OCI-LY3 (cell line): ENCODE results near the gene GLI2.

Source experiments
- H2AFZ ChIP-seq: fragments of 200-600, 300-600 bp; shearing (Covaris generic); 2 replicates; pipeline ENCODE4 v1.6.0; 2014; ENCODE audit warnings: antibody characterized with exemption, low read depth, low read length
- H3K27ac ChIP-seq: fragments of 200-600, 300-600 bp; sonication (generic); 2 replicates; pipeline ENCODE4 v1.5.1; 2014; ENCODE audit warnings: mild to moderate bottlenecking, low read length, moderate library complexity, mixed read lengths
- H3K27me3 ChIP-seq: fragments of 200-600, 300-600 bp; sonication (generic); 2 replicates; pipeline ENCODE4 v1.6.1; 2014; ENCODE audit warnings: low read depth, low read length, mixed read lengths
- H3K36me3 ChIP-seq: fragments of 200-600, 300-600 bp; sonication (generic); replicated peaks from 2 replicates; pipeline ENCODE3; 2014; ENCODE audit warnings: low read depth, low read length, mixed read lengths
- H3K4me1 ChIP-seq: fragments of 300-600, 200-600 bp; sonication (generic); 2 replicates; pipeline ENCODE4 v1.6.1; 2014; ENCODE audit warnings: low read length, mixed read lengths
- H3K4me2 ChIP-seq: fragments of 200-600, 300-600 bp; sonication (generic); 2 replicates; pipeline ENCODE4 v1.6.1; 2014; ENCODE audit warnings: low read length, mixed read lengths
- H3K4me3 ChIP-seq: fragments of 300-600, 200-600 bp; sonication (generic); 2 replicates; pipeline ENCODE4 v1.5.1; 2014; ENCODE audit warnings: antibody characterized with exemption, mild to moderate bottlenecking, low read length, moderate library complexity
- H3K79me2 ChIP-seq: fragments of 300-600, 200-600 bp; shearing (Covaris generic); 2 replicates; pipeline ENCODE4 v1.6.1; 2014; ENCODE audit warnings: mild to moderate bottlenecking, low read length, mixed read lengths
- H3K9ac ChIP-seq: fragments of 300-600, 200-600 bp; shearing (Covaris generic); 2 replicates; pipeline ENCODE4 v1.6.0; 2014; ENCODE audit warnings: mild to moderate bottlenecking, low read length, moderate library complexity
- H3K9me3 ChIP-seq: fragments of 200-600, 300-600 bp; shearing (Covaris generic); 2 replicates; pipeline ENCODE4 v1.6.1; 2014; ENCODE audit warnings: low read length, mixed read lengths; ENCODE audit not compliant: insufficient read depth
- H4K20me1 ChIP-seq: fragments of 200-600, 300-600 bp; sonication (generic); 2 replicates; pipeline ENCODE4 v1.6.1; 2016; ENCODE audit warnings: low read length, mixed read lengths; ENCODE audit not compliant: insufficient read depth
- CTCF ChIP-seq: fragments of 200-600, 300-600 bp; sonication (generic); IDR thresholded peaks from 2 replicates; pipeline ENCODE4 v1.5.1; 2014; ENCODE audit warnings: antibody characterized with exemption, low read length, low read depth
- EZH2phosphoT487 ChIP-seq: fragments of 200-600 bp; shearing (Covaris generic); IDR thresholded peaks from 2 replicates; pipeline ENCODE4 v1.6.1; 2018; ENCODE audit warnings: antibody characterized with exemption, mixed run types, low read depth

The GLI2 gene

GRCh38 chr2:120739438-120740090, 3.9 kb downstream of the GLI2 start:
- TF ChIP-seq CTCF (no peak), EZH2phosphoT487 (no peak)
- H3K9me3 ChIP-seq: no peaks in the 10 kb centered on the region
- no peak overlapping the region for H3K27ac ChIP-seq
- H2AFZ ChIP-seq: no peak overlapping the region
- H3K4me2 ChIP-seq: no peak overlapping the region
- H3K9ac ChIP-seq: no peak overlapping the region
- H3K4me3 ChIP-seq: no peak overlapping the region
- H4K20me1 ChIP-seq: no peaks in the 10 kb centered on the region
- H3K79me2 ChIP-seq: no peaks in the 10 kb centered on the region
- H3K4me1 ChIP-seq: no peaks in the 10 kb centered on the region
- H3K27me3 ChIP-seq: peaks cover 17% of the 10 kb centered on the region
- no peaks in the 10 kb centered on the region for H3K36me3 ChIP-seq

- Histone ChIP-seq H3K36me3 (no peaks in the 10 kb centered on the region), H3K4me3 (no peak overlapping the region)
Measured at GRCh38 chr2:120740375-120740764, 4.7 kb downstream of the GLI2 start.

GRCh38 chr2:120740765-120741524, 5.3 kb downstream of the GLI2 start:
- no peak overlapping the region for H3K27ac ChIP-seq
- TF ChIP-seq CTCF: no peak
- TF ChIP-seq EZH2phosphoT487: no peak
- no peak overlapping the region for H3K9ac ChIP-seq
- H4K20me1 ChIP-seq: no peaks in the 10 kb centered on the region
- H3K79me2 ChIP-seq: no peaks in the 10 kb centered on the region
- no peaks in the 10 kb centered on the region for H3K36me3 ChIP-seq
- no peak overlapping the region for H3K4me3 ChIP-seq
- H3K4me2 ChIP-seq: no peak overlapping the region
- H2AFZ ChIP-seq: no peak overlapping the region
- H3K27me3 ChIP-seq: peaks cover 17% of the 10 kb centered on the region
- no peaks in the 10 kb centered on the region for H3K4me1 ChIP-seq
- H3K9me3 ChIP-seq: no peaks in the 10 kb centered on the region

More at GRCh38 chr2:120740375-120740764, 4.7 kb downstream of the GLI2 start:
- Histone ChIP-seq H3K27ac (no peak overlapping the region), H3K4me2 (no peak overlapping the region), H4K20me1 (no peaks in the 10 kb centered on the region), H3K79me2 (no peaks in the 10 kb centered on the region), H2AFZ (no peak overlapping the region), H3K9ac (no peak overlapping the region), H3K9me3 (no peaks in the 10 kb centered on the region), H3K4me1 (no peaks in the 10 kb centered on the region), H3K27me3 (peaks cover 17% of the 10 kb centered on the region)
- TF ChIP-seq CTCF (no peak), EZH2phosphoT487 (no peak)
